Activated CD8-positive, alpha-beta memory T cell treated with anti-CD3 and anti-CD28 coated beads for 48 hours (primary cell): ENCODE data around the gene HYAL3.
A peak's percentile ranks its signal among the peaks of the same experiment; 100 is the strongest.

ENCODE experiments used
- DNase-seq, 3 experiments: peaks; one replicate each; pipeline ENCODE4 v3.0.0-alpha.2; 2020; ENCODE audit warnings: low read depth in 2 of 3, low spot score in 2 of 3

The HYAL3 gene, protein sequence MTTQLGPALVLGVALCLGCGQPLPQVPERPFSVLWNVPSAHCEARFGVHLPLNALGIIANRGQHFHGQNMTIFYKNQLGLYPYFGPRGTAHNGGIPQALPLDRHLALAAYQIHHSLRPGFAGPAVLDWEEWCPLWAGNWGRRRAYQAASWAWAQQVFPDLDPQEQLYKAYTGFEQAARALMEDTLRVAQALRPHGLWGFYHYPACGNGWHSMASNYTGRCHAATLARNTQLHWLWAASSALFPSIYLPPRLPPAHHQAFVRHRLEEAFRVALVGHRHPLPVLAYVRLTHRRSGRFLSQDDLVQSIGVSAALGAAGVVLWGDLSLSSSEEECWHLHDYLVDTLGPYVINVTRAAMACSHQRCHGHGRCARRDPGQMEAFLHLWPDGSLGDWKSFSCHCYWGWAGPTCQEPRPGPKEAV

DNA sequence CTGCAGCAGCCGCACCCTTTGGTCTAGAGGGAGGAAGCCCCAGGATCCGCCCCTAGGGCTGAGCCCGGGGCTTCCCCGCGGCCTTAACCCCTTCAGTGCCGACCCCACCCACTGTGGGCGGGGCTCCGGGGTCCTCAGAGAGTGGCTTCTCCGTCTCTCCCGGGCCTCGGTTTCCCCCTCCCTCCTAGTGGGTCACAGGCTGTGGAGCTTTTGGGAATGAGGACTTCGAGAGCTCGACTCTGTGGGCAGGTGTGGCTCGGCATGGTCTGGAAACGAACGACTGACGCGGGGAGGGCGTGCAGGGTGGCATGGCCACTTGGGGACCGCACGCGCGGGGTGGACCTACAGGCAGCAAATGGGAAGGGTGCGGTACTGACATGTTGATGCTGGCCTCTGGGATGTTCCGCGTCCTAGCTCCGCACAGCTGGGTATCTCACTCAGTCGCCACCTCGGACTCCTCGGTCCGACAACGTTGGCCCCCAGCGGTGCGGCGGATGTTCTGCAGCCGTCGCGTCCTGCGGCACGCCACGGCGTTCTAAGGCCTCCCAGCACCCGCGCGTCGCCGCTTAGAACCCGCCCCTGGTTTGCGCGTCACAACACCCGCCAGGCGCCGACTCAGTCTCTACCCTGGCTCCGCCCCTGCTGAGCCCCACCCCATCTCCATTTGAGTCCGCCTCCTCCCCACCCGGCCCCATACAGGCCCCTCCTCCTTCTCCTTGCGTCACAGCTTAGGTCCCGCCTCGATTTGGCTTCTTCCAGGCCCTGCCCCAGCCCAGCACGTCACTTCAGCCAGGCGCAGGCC is at the start of gene HYAL3, which contains the start of gene NAA80:
TSS of gene HYAL3 (minus strand) at position 570 of the 802 bp plus-strand sequence. CDS start 3,803 bp downstream, outside the sequence.
TSS of gene NAA80 (minus strand) at position 570 of the 802 bp plus-strand sequence. CDS start 1,942 bp downstream, outside the sequence.
- peak; percentile 96 to 98 (median 96) for DNase-seq

GRCh38 chr3:50347187-50347813 is 48.1 kb upstream of the HYAL3 start:
- no peak for DNase-seq

DNA sequence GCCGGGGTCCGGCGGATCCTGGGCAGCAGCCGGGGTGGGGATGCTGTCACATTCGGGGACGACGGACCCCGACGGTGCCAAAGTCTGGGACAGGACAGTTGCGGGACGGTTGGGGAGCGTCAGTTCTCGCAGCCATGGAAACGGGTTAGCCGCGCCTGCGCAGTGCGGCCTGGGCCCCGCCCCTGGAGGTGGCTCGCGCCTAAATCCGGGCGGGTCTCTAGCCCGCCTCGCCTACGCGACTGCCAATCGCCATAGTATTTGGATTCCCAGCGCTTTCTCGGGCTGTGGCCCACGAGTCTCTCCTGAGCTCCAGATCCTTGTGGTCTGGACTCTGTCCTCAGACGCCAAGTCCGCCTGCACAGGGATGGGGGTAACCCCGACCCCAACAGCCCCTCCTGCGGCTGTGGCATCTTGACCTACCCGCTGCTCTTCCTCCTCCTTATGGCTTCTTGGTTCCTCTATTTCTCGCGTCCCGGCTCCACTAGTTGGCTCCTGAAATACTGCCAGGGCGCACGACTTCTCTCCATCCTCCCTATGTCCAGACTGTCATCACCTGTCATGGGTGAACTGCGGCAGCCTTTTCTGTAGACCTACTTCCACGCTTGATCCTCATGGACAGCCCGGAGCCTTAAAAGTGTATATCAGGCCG is 46.5 kb upstream of the HYAL3 start, which contains the start of gene ZMYND10:
TSS of gene ZMYND10 (minus strand) at position 147 of the 649 bp plus-strand sequence. CDS start 153 bp downstream, outside the sequence.
- peak in 1 of 3 experiments; percentile 57 for DNase-seq

DNA sequence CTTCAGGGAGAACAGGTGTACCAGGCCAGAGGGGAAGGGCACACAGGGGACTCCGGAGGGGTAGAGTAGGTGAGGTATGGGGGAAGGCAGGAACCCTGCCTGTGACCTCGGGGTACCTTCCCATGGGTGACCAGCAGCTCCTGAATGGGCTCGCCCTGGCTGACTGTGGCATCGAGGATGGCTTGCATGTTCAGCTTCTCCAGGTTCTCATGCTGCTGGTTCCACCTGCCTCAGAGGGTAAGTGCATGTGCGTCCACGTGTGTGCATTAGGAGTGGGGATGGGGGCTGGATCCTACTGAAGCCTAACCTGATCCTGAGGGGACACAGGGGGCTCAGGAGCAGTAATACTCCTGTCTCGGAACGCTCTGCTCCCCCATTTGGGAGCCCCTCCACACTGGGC is 45.8 kb upstream of the HYAL3 start:
- DNase-seq = no peak

- DNase-seq = no peak
Measured at GRCh38 chr3:50342813-50343633, 43.8 kb upstream of the HYAL3 start.

- DNase-seq = no peak
Measured at GRCh38 chr3:50341996-50342650, 42.9 kb upstream of the HYAL3 start.

GRCh38 chr3:50341537-50341936 is 42.3 kb upstream of the HYAL3 start:
- no peak for DNase-seq

DNA sequence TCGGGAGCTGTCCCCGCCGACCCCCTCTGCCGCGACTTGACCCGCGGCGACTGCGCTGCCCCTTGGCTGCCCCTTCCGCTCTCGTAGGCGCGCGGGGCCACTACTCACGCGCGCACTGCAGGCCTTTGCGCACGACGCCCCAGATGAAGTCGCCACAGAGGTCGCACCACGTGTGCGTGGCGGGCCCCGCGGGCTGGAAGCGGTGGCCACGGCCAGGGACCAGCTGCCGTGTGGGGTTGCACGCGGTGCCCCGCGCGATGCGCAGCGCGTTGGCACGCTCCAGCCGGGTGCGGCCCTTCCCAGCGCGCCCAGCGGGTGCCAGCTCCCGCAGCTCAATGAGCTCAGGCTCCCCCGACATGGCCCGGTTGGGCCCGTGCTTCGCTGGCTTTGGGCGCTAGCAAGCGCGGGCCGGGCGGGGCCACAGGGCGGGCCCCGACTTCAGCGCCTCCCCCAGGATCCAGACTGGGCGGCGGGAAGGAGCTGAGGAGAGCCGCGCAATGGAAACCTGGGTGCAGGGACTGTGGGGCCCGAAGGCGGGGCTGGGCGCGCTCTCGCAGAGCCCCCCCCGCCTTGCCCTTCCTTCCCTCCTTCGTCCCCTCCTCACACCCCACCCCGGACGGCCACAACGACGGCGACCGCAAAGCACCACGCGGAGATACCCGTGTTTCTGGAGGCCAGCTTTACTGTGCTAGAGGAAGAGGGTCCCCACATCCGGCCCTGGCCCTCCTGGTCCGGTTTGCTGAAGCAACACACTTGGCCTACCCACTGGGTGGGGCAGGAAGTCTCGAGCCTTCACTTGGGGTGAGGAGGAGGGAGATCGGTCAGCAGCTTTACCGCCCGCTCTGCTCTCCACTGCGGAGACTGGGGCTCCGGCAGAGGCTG is 41.5 kb upstream of the HYAL3 start, which contains the start of gene RASSF1:
TSS of gene RASSF1 (minus strand) at position 389 of the 882 bp plus-strand sequence. CDS start at position 358, 31 bp downstream.
- DNase-seq = peak; percentile 49 to 70 (median 54)

GRCh38 chr3:50340147-50340447 is 40.9 kb upstream of the HYAL3 start:
- DNase-seq = no peak

GRCh38 chr3:50339485-50340146 is 40.4 kb upstream of the HYAL3 start:
- no peak for DNase-seq

DNA sequence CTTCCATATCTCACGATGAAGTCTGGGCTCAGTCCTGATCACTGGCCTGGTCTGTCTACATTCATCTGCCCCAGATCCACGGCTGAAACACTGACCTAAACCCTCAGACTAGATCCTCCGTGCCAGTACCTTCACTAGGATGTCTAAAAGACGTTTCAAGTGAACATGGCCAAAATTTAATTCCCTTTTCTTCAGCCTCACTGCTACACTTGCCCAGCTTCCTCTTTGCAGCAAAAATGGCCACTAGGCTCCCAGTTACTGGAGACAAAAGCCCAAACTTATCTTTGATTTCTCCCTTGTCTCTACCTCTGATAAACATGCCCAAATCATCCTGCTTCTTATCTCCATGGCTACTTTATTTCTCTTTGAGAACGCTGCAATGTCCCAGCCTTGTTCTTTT is 39.8 kb upstream of the HYAL3 start:
- DNase-seq = no peak

- peak; percentile 87 to 94 (median 90) for DNase-seq
Measured at GRCh38 chr3:50337175-50337861, 38.1 kb upstream of the HYAL3 start.

DNA sequence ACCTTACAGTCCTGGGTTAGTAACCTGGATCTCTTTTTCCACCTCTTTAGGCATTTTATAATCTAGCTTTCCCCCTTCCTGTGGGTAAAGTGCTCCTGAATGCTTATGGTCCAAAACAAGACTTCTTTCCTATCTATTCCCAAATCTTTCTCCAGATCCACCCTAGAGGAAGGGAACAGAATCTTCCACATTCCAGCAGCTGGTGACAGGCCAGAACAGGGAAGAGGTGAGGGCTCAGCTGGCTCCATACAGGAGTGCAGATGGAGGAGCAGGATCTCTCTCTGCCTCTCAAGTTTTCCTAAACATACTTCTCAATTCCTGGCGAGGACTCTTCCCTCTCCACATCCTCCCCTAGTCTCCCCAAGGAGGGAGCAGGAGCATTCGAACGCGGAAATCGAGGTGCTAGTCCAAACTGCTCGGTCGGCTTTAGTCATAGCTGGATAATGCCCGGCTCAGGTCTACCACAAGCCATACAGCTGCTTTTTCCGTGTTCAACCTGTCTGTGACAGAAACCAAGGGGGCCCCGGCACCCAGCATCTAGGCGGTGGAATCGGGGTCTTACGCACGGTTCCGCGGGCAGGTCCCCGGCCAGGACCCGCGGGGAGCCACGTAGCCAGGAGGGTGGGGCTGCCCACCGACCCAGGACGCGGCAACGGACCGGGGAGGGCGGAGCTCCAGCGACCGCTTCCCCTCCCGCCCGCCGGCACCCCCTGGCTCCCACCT is 37.4 kb upstream of the HYAL3 start:
- no peak for DNase-seq

GRCh38 chr3:50334339-50335075 is 35.3 kb upstream of the HYAL3 start:
- DNase-seq = no peak

DNA sequence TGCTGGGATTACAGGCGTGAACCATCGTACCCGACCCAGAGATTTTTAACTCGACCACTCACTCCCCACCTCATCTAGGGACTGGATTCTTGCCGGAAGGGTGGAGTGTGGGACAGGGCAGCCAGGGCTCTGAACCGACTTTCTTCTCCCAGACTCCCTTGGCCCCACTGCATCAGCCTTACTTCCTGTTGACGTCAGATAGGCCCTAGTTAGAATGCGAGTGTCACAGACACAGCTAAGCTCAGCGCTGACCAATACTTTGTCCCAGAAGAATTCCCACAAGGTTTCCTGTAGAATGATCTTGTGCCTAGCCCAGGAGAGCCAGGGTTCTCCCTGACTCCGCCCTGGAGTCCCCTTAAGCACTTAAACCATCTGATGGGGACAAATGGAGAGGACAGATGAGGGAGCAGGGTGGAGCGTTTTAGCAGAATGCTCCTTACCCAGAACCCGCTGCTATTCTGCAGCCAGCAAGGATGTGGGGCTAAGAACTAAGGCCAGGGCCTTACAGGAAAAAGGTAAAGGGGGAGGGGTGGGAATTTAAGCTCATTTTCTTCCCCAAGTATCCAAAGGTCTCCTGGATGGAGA is 34.6 kb upstream of the HYAL3 start:
- DNase-seq = no peak
